HFF-Myc (cell line): ENCODE results near the gene NPM3.

Experiments used
- DNase-seq: peaks from one replicate; pipeline ENCODE4 v3.0.0-alpha.2; 2011; ENCODE audit warnings: low read depth; ENCODE audit errors: extremely low read depth
- H3K4me3 ChIP-seq: replicated peaks from 2 replicates; pipeline ENCODE4 v1.5.1; 2011; ENCODE audit warnings: low read depth, mild to moderate bottlenecking, control low read depth, low read length
- TF ChIP-seq, protein P1 (sequence below): IDR thresholded peaks from 2 replicates; pipeline ENCODE4 v1.5.1; 2012; ENCODE audit warnings: mild to moderate bottlenecking, low read depth, low read length, control low read depth; ENCODE audit errors: missing control alignments

Gene NPM3

GRCh38 chr10:101778781-101779543 is 4.3 kb downstream of the NPM3 start:
- DNase-seq: no peak
- TF ChIP-seq, protein P1, sequence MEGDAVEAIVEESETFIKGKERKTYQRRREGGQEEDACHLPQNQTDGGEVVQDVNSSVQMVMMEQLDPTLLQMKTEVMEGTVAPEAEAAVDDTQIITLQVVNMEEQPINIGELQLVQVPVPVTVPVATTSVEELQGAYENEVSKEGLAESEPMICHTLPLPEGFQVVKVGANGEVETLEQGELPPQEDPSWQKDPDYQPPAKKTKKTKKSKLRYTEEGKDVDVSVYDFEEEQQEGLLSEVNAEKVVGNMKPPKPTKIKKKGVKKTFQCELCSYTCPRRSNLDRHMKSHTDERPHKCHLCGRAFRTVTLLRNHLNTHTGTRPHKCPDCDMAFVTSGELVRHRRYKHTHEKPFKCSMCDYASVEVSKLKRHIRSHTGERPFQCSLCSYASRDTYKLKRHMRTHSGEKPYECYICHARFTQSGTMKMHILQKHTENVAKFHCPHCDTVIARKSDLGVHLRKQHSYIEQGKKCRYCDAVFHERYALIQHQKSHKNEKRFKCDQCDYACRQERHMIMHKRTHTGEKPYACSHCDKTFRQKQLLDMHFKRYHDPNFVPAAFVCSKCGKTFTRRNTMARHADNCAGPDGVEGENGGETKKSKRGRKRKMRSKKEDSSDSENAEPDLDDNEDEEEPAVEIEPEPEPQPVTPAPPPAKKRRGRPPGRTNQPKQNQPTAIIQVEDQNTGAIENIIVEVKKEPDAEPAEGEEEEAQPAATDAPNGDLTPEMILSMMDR: no peak
- H3K4me3 ChIP-seq: no peak overlapping the region

DNA sequence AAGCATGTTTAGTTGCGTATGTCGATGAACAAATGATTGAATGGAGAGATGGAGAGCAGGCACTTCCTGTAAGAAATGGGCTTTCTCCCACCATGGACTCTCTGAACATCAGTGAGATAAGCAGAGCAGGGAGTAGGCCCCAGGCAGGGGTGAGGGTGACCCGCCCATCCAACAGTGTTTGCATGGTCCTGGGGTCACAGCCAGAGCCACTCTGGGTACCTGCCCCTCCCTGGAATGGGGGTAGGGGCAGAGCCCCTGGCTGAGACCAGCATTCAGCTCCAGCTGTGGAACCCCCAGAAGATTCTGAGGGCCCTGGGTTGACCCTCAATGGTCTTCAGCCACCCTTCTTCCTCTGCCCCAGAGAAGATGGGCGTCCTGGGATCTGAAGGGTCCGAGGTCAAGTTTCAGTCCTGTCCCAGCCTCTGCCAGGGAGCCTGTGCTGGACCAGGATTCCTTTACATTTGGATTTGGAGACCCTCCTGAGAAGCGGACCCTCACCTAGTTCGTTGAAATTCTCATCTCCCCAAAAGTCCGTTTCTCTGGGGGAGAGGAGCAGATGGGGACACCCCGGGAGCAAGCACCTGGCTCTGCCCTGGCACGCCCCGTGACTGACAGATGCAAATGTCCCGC is 5.0 kb downstream of the NPM3 start:
- DNase-seq: no peak
- TF ChIP-seq, protein P1: no peak
- no peak overlapping the region for H3K4me3 ChIP-seq

GRCh38 chr10:101777619-101778145 is 5.6 kb downstream of the NPM3 start:
- H3K4me3 ChIP-seq: no peak overlapping the region
- DNase-seq: no peak
- TF ChIP-seq, protein P1: no peak

DNA sequence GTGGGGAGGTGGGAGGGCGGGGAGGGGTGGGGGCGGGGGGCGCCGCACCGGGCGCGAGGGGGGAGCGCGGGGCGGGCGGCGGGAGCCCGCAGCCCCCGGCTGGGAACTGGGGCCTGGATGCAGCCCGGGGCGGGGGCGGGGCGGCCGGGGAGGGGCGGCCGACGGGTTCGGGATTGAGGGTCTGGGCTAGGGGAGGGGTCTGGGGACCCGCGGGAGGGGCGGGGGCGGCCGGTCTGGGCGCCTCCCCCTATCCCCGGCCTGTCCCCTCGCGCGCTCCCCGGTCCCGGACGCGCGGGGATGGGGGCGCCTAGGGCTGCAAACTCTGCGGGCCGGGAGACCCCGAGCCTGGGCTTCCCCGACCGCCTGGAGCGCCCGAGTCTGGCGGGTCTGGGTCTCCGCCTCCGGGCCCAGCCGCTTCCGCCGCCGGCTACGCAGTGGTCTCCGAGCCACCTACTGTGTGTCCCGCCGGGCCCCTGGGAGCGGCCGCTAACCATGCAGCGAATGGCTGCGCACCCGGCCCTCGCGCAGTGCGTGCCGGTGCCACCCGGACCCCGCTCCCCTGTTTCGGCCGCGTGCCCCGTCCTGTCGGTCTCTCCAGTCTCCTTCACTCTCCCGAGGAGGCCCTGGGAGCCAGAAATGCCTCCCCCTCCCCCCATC is 7.0 kb downstream of the NPM3 start:
- DNase-seq: no peak
- no peak overlapping the region for H3K4me3 ChIP-seq

DNA sequence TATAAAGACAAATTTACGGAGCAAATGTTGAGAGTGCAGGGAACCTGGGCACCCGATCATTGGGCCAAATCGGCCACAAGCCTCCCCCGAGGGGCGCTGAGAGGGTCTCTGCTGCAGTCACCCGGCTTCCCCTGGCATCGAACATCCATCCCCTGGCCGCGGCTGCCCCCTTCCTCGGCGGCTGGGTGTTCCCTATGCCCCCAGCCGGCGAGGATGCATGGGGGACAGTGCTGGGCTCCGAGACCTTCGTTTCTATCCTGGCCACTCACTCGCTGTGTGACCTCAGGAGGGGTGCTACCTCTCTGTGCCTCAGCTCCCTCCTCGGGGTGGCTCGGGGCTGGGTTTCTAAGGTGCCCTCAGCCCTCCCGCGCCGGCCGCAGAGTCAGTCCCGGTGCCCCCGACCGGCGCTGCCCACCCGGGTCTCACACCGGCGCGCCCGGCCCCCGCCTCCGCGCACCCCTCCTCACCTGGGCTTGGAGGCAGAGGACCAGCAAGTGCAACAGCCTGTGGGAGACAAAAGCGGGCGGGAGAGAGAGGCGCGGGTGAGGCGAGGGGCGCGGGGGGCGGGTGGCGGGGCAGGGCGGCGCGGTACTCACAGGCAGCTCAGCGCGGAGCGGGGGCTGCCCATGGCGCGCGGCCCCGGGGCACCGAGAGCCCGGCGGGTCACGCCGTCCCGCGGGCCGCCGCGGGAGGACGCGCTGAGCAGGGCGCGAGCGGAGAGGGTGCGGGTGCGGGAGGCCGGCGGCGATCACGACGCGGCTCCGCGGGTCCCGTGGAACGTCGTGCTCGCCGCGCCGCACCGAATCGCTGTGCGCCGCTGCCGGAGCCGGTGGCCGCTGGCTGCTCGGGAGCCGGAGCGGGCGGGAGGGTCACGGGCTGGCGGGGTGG is 7.7 kb downstream of the NPM3 start, which contains the start of gene FGF8:
TSS of gene FGF8 (minus strand) at position 842 of the 888 bp plus-strand sequence. CDS start at position 628, 214 bp downstream.
- TF ChIP-seq, protein P1: no peak
- DNase-seq: no peak
- H3K4me3 ChIP-seq: no peak within 1 kb of the TSS

More for the DNA sequence above, 7.0 kb downstream of the NPM3 start:
- TF ChIP-seq, protein P1: no peak
